NOMO-1 treated with dmso at 0.1 percent for 144 hours (cell line): ENCODE data around the gene ACADVL.
A peak's percentile ranks its signal among the peaks of the same experiment; 100 is the strongest.

ENCODE experiments used
- DNase-seq: peaks from one replicate; lab custom pipeline; 2025; ENCODE audit not compliant: unreplicated experiment; lab: John Stamatoyannopoulos, UW

ACADVL gene

GRCh38 chr17:7191069-7191468 lies 28.7 kb upstream of the ACADVL start:
- DNase-seq, result no peak

- DNase-seq, result no peak
Observed at GRCh38 chr17:7191571-7192270, 28.0 kb upstream of the ACADVL start.

- no peak for DNase-seq
Observed at GRCh38 chr17:7192271-7192937, 27.3 kb upstream of the ACADVL start.

GRCh38 chr17:7195971-7196370 lies 23.8 kb upstream of the ACADVL start:
- DNase-seq, result no peak

GRCh38 chr17:7196651-7197401 lies 22.9 kb upstream of the ACADVL start:
- DNase-seq, result no peak

GRCh38 chr17:7203391-7203790 lies 16.3 kb upstream of the ACADVL start:
- no peak for DNase-seq

GRCh38 chr17:7204336-7204735 lies 15.4 kb upstream of the ACADVL start:
- no peak for DNase-seq

- no peak for DNase-seq
Observed at GRCh38 chr17:7204828-7205461, 14.8 kb upstream of the ACADVL start.

GRCh38 chr17:7205561-7205960 lies 14.2 kb upstream of the ACADVL start:
- no peak for DNase-seq

- no peak for DNase-seq
Observed at GRCh38 chr17:7207120-7208001, 12.4 kb upstream of the ACADVL start.

- no peak for DNase-seq
Observed at GRCh38 chr17:7208027-7208571, 11.6 kb upstream of the ACADVL start.

GRCh38 chr17:7208754-7209460 lies 10.8 kb upstream of the ACADVL start:
- DNase-seq, result no peak

- no peak for DNase-seq
Observed at GRCh38 chr17:7211491-7212273, 8.1 kb upstream of the ACADVL start.

- peak; percentile 51 for DNase-seq
Observed at GRCh38 chr17:7213895-7214299, 5.8 kb upstream of the ACADVL start.

- DNase-seq, result peak; percentile 95
Observed at GRCh38 chr17:7214300-7215135, 5.2 kb upstream of the ACADVL start.

- DNase-seq, result no peak
Observed at GRCh38 chr17:7215136-7215638, 4.6 kb upstream of the ACADVL start.

GRCh38 chr17:7215652-7216180 lies 4.0 kb upstream of the ACADVL start:
- no peak for DNase-seq
